K562 (cell line): Measurements from ENCODE around the gene AMN1. TPM values are rescaled to one million over a fixed set of nuclear protein-coding genes. Genes with fewer than 3 reads are reported as not detected.

Experiments used
- ATAC-seq: fragments of 200-7000 bp; cut with Tn5 transposase; 3 replicates; pipeline ENCODE4 v1.9.1; 2020; ENCODE audit warnings: moderate library complexity
- BruUV-seq: library from RNA; stranded (reverse); fragments of 400-500 nt; replicated peaks from 2 replicates; lab custom pipeline; 2021; lab: Mats Ljungman, UMichigan
- CTCF ChIA-PET: fragments of 300-600 bp; formaldehyde crosslinking; extraction: SDS; loops from one replicate; lab custom pipeline; 2021; ENCODE audit warnings: low intra/inter-chr PET ratio; lab: Yijun Ruan, JAX
- POLR2A ChIA-PET: fragments of 300-600, 350-650 bp; sonication (Branson Sonifier 250); formaldehyde crosslinking; extraction: SDS; loops from one replicate; lab custom pipeline; 2021; ENCODE audit warnings: antibody characterized with exemption, inconsistent platforms; lab: Yijun Ruan, JAX
- DNase-seq, 4 experiments: peaks; one replicate each; pipeline versions ENCODE4 v3.0.0 to v3.0.0-alpha.2; 2011 to 2018; ENCODE audit warnings: low spot score in 3 of 4, mixed read lengths in 3 of 4; ENCODE audit errors: extremely low read depth in 1 of 4
- FAIRE-seq: peaks from 2 replicates; lab custom pipeline; 2011; peaks lifted over from hg19 to GRCh38; lab: Jason Lieb, UNC
- H2AFZ ChIP-seq: 2 replicates; pipeline ENCODE4 v1.6.0; 2011; ENCODE audit warnings: low read depth, low read length, control low read depth, inconsistent platforms
- H3K27ac ChIP-seq: fragments of 200-600 bp; 3 replicates; pipeline ENCODE4 v1.8.0; 2011; ENCODE audit warnings: low read depth, mild to moderate bottlenecking, control low read depth, inconsistent platforms, low read length, moderate library complexity, mixed read lengths; ENCODE audit errors: extremely low read depth
- H3K27me3 ChIP-seq, 2 experiments: fragments of 300-600 bp in 1 of 2; 2 replicates in 1 of 2; 3 replicates in 1 of 2; pipeline versions ENCODE4 v1.6.0 to v1.8.0; 2011; ENCODE audit warnings: inconsistent platforms in 2 of 2, low read length in 2 of 2, mild to moderate bottlenecking in 1 of 2, mixed read lengths in 1 of 2, moderate library complexity in 1 of 2; ENCODE audit not compliant: control insufficient read depth in 2 of 2, insufficient read depth in 2 of 2
- H3K36me3 ChIP-seq: fragments of 300-600 bp; 3 replicates; pipeline ENCODE4 v1.8.0; 2011; ENCODE audit warnings: mild to moderate bottlenecking, low read length, inconsistent platforms; ENCODE audit not compliant: control insufficient read depth, insufficient read depth
- H3K4me1 ChIP-seq, 2 experiments: fragments of 200-600 bp in 1 of 2; replicated peaks in 1 of 2; 2 replicates in 1 of 2; 3 replicates in 1 of 2; pipeline versions ENCODE4 v1.5.1 to v1.8.0; 2011; ENCODE audit warnings: inconsistent platforms in 2 of 2, low read length in 2 of 2, mild to moderate bottlenecking in 1 of 2, mixed read lengths in 1 of 2, moderate library complexity in 1 of 2; ENCODE audit not compliant: control insufficient read depth in 2 of 2, insufficient read depth in 2 of 2
- H3K4me2 ChIP-seq: 2 replicates; pipeline ENCODE4 v1.6.1; 2011; ENCODE audit warnings: low read length, control low read depth, inconsistent platforms, mixed read lengths; ENCODE audit not compliant: insufficient read depth
- H3K4me3 ChIP-seq: fragments of 200-600 bp; sonication (generic), shearing (Covaris generic); 2 replicates; pipeline ENCODE4 v1.5.1; 2016; ENCODE audit warnings: control low read depth, inconsistent platforms
- H3K79me2 ChIP-seq: fragments of 200-600 bp; 3 replicates; pipeline ENCODE4 v1.8.0; 2011; ENCODE audit warnings: low read length, inconsistent platforms; ENCODE audit not compliant: control insufficient read depth, insufficient read depth
- H3K9ac ChIP-seq, 2 experiments: 2 replicates each; pipeline versions ENCODE4 v1.6.0 to v1.6.1; 2011; ENCODE audit warnings: low read depth in 2 of 2, low read length in 2 of 2, control low read depth in 1 of 2, inconsistent platforms in 1 of 2, mild to moderate bottlenecking in 1 of 2, mixed read lengths in 1 of 2; ENCODE audit not compliant: insufficient read depth in 1 of 2
- H3K9me1 ChIP-seq: one replicate; pipeline ENCODE4 v1.6.0; 2011; ENCODE audit warnings: inconsistent platforms, mild to moderate bottlenecking, low read length, moderate library complexity; ENCODE audit not compliant: control insufficient read depth, insufficient read depth
- H3K9me3 ChIP-seq: replicated peaks from 2 replicates; pipeline ENCODE4 v1.5.1; 2011; ENCODE audit warnings: low read depth, low read length, inconsistent platforms; ENCODE audit not compliant: control insufficient read depth, insufficient read depth
- H4K20me1 ChIP-seq: replicated peaks from 2 replicates; pipeline ENCODE4 v1.6.1; 2011; ENCODE audit warnings: low read length, inconsistent platforms, mixed read lengths; ENCODE audit not compliant: control insufficient read depth, insufficient read depth
- BRCA1 ChIP-seq, 2 experiments: fragments of 450-650 bp in 1 of 2; sonication (generic) in 1 of 2; formaldehyde crosslinking in 1 of 2; IDR thresholded peaks; 2 replicates each; pipeline versions ENCODE4 v1.5.0 to v1.6.1; 2017 to 2020; ENCODE audit warnings: mild to moderate bottlenecking in 1 of 2, missing genetic modification reagents in 1 of 2
- WGBS: fragments of 100-300 bp; shearing (Covaris generic); methylation state at CpG from one replicate; pipeline ENCODE4 v1.1.6; 2016; ENCODE audit warnings: low coverage, mixed read lengths; ENCODE audit not compliant: insufficient coverage; ENCODE audit errors: missing lambda C conversion rate; 5-methylcytosine and 5-hydroxymethylcytosine counted together
- in situ Hi-C: fragments of 300-500 bp; cut with MboI; formaldehyde crosslinking; loops from 4 replicates; pipeline ENCODE4 v1.15.0; 2018; ENCODE audit warnings: inconsistent platforms, mixed read lengths
- intact Hi-C: fragments of 100-400 bp; cut with micrococcal nuclease; formaldehyde crosslinking; loops from 2 replicates; pipeline ENCODE4 v1.14.2; 2022
- polyA plus RNA-seq, 8 experiments: library from polyadenylated mRNA; depleted of rRNA in 4 of 8; stranded (reverse) in 5 of 8; unstranded in 3 of 8; fragments of >200 nt; fragmentation: Nextera tagmentation in 2 of 8; fragmentation: Illumina TruSeq in 1 of 8; extraction: Ambion mirVana in 2 of 8; extraction: Trizol in 1 of 8; gene quantifications; 2 replicates each; pipeline versions ENCODE4 v1.2.1 to v1.2.3, GENCODE V29; 2011 to 2014; ENCODE audit warnings: inconsistent platforms in 1 of 8, missing spikeins in 1 of 8
- total RNA-seq, 7 experiments: library from RNA; depleted of rRNA in 6 of 7; stranded (reverse); fragments of >200 nt in 6 of 7; fragmentation: Illumina TruSeq in 2 of 7; extraction: Trizol in 2 of 7; gene quantifications; 2 replicates each; pipeline versions ENCODE4 v1.2.1 to v1.2.3, GENCODE V29; 2011 to 2021; ENCODE audit warnings: low replicate concordance in 1 of 7
- TF ChIP-seq, protein P1 (sequence below): fragments of 450-650 bp; IDR thresholded peaks from 2 replicates; pipeline ENCODE4 v1.6.1; 2016
- TF ChIP-seq, protein P2 (sequence below): fragments of 250-450 bp; sonication (Bioruptor Pico); IDR thresholded peaks from 2 replicates; pipeline ENCODE4 v1.5.0; 2021

The AMN1 gene
- total and polyA plus RNA-seq, 9 of the 15 experiments (the other 6 are each of a cell fraction or from before 2014, with no cell fraction given), result 5.2 to 27.6 (median 13.0) TPM

DNA sequence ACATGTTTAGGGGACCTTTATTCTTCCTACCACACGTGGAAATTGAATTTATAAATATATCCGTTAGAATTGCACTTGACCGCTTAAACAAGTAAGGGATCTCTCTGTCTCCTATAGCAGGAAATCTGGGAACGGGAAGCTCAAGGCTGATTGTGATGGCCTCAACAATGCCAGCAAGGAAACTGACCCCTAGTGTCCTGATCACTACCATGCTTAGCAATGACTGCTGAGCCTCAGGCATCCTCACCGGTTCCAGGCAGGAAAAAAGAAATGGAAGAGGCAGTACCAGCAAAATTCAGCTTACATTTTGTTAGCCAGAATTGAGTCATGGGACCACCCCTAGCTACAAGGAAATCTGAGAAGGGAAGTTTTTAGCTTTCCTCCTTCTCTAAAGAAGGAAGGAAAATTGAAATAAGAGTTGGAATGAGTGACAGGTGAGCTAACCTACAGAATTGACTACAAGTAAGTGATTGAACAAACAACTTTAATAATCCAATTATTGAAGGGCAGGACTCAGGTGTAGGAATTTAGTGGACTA is 43.9 kb upstream of the AMN1 start:
- BruUV-seq, result no TSS peak
- TF ChIP-seq BRCA1 (IDR thresholded peaks at IDR 0.05) (no peak), BRCA1 (CRISPR knock-in tag; IDR thresholded peaks at IDR 0.05) (no peak)
- TF ChIP-seq, protein P1, sequence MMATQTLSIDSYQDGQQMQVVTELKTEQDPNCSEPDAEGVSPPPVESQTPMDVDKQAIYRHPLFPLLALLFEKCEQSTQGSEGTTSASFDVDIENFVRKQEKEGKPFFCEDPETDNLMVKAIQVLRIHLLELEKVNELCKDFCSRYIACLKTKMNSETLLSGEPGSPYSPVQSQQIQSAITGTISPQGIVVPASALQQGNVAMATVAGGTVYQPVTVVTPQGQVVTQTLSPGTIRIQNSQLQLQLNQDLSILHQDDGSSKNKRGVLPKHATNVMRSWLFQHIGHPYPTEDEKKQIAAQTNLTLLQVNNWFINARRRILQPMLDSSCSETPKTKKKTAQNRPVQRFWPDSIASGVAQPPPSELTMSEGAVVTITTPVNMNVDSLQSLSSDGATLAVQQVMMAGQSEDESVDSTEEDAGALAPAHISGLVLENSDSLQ, result peak; percentile 50
- TF ChIP-seq, protein P2, sequence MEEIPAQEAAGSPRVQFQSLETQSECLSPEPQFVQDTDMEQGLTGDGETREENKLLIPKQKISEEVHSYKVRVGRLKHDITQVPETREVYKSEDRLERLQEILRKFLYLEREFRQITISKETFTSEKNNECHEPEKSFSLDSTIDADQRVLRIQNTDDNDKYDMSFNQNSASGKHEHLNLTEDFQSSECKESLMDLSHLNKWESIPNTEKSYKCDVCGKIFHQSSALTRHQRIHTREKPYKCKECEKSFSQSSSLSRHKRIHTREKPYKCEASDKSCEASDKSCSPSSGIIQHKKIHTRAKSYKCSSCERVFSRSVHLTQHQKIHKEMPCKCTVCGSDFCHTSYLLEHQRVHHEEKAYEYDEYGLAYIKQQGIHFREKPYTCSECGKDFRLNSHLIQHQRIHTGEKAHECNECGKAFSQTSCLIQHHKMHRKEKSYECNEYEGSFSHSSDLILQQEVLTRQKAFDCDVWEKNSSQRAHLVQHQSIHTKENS (CRISPR knock-in tag), result no peak
- Histone ChIP-seq H3K27me3 (no peaks in the 10 kb centered on the region), H4K20me1 (no peaks in the 10 kb centered on the region), H3K9ac (no peak overlapping the region), H3K4me2 (no peak overlapping the region), H3K27ac (no peak overlapping the region), H3K4me3 (no peak overlapping the region), H3K36me3 (no peaks in the 10 kb centered on the region), H3K79me2 (no peaks in the 10 kb centered on the region), H3K9me3 (no peaks in the 10 kb centered on the region), H3K4me1 (no peaks in the 10 kb centered on the region; a peak in 1 of 5 replicates), H2AFZ (0 out of 2 replicates have a peak overlapping the region, but pooled peaks have one; percentile 19), H3K9me1 (no peaks in the 10 kb centered on the region)
- ChIA-PET CTCF (no interaction called here), POLR2A (interaction anchor here (1.2 kb wide), 1 partner anchor 8 kb away, joined by 3 read pairs; no protein-coding TSS in a partner anchor)
- peak; percentile 67 for FAIRE-seq
- 59% methylated on average over 5 of the region's 5 CpGs for WGBS
- intact Hi-C loops, result no loop called here
- in situ Hi-C loops, result no loop called here
- no peak for DNase-seq
- no peak for ATAC-seq
